NCI-H82 treated with DMSO at 0.1 percent for 48 hours (cell line): ENCODE measurements around the gene DMRTC2.
A peak's percentile ranks its signal among the peaks of the same experiment; 100 is the strongest.

ENCODE experiments used
- DNase-seq: peaks from one replicate; lab custom pipeline; 2025; ENCODE audit not compliant: unreplicated experiment; lab: John Stamatoyannopoulos, UW

Gene DMRTC2

DNA sequence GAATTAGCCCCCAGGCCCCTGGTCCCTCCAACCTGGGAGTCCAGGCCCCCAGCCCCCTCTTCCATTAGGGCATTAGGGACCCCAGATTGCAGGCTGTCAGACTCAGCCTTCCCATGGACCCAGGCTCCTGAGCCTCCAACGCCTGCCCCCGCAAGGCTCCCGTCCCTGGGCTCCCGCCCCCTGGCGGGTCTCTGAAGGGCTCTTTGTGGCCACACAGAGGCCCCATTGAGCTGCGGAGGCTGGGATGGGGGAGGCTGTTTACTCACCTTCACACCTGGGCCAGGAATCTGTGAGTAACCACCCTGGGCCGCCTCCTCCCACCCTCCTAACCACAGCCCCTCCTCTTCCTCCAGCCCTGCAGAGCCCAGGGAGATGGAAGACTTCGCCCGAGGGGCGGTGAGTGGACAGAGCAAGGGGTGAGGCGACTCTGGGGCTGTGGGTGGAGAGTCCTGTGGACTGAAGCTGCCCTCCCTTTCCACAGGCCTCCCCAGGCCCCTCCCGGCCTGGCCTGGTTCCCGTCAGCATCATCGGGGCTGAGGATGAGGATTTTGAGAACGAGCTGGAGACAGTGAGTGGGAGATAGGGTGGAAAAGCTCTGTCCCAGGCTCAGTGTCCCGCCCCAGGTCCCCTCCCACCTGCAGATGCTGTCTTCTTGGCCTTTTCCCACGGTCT, 43.0 kb downstream of the DMRTC2 start:
- DNase-seq = no peak

DNA sequence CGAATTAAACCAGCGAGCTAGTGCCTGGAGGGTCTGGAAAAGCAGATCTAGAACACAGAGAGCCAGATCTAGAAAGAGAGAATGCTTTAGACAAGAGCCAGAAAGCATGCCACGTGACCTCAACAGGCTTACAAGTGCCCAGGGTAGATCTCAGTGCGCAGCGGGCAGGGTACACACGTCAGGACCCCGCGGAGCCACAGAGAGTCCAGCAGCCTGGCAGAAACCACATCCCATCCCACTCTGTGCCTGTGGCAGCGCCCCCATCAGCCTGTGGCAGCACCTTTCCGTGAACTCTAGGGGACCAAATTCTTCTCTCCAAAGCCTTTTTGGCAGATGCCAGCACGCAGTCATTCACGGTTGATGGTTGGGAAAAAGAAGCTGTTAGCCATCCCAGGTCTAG, 44.1 kb downstream of the DMRTC2 start:
- DNase-seq = no peak

- DNase-seq = no peak
Measured at GRCh38 chr19:41889896-41890295, 45.1 kb downstream of the DMRTC2 start.

DNA sequence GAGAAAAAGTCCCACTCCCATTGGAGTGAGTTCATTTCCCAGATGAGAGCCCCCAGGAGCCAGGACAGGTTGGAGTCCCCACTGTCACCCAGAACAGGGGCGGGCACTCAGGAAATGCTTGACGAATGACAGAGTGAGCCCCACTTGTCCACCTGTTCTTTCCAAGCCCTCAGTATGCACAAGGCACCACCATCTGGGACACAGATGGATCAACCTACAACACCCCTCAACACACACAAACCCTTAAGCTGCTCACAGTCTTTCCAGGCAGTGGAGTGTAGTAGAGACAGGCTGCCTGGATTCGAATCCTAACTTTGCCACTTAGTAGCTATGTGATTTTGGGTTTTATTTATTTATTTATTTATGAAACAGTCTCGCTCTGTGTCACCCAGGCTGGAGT, 46.1 kb downstream of the DMRTC2 start:
- no peak for DNase-seq

DNA sequence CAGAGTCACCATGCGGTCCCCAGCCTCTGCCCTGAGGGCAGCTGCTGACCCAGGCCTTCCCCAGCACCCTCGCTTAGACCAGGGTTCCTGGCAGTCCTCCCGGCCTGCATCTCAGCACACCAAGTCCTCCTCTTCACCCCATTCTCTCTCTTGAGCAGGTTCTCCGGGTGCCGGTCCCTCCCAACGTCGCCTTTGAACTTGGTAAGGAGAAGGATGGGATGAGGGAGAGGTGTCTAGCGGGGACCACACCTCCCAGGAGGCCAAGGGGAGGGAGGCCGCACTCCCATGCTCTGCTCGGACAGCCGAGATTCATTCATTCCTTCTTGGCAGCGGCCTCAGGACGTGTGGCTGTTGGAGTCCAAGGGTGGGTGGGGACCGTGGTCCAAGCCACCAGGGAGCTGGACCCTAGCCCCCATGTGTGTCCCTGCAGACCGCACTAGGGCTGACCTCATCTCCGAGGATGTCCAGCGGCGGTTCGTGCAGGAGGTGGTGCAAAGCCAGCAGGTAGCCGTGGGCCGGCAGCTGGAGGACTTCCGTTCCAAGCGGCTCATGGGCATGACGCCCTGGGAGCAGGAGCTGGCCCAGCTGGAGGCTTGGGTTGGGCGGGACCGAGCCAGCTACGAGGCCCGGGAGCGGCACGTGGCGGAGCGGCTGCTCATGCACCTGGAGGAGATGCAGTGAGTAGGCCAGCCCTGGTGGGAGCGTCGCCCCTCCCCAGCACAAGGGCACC, 47.5 kb downstream of the DMRTC2 start:
- no peak for DNase-seq

GRCh38 chr19:41893899-41894298, 49.1 kb downstream of the DMRTC2 start:
- no peak for DNase-seq

GRCh38 chr19:41894350-41894749, 49.5 kb downstream of the DMRTC2 start:
- DNase-seq = no peak

DNA sequence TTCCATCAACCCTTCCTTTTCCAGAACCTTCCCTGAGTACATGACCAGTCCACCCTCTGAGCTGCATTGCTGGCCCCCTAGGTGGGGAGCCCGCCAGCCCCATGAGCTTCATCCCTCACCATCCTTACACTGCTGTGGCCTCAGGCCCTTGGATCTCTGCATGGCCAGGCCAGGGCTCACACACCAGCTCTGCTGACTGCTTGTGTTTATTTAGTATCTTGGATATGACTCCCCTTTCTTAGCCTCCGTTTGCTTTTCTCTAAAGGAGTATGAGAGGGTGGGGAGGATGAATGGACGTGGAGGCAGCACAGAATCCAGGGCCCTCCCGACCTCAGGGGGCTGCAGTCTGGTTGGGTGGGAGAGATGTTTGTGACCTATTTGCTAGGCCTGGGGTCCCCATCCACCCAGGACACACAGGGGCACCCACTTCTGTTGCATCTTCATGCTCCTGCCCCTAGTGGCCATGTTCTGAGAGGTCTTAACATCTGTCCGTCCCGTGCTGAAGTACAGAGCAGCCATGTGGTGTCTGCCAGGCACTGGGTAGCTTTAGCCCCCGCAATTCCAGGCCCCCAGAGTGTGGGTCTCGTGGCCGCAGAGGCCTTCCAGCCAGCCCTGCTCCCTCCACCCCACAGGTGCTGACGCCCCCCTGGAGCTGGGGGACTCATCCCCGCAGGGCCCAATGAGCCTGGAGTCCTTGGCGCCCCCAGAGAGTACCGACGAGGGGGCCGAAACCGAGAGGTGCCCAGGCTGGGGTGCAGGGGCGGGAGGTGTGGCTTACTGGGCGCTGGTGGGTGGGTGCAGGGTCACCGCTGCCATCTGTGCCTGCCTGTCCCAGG, 51.1 kb downstream of the DMRTC2 start:
- peak; percentile 15 for DNase-seq

GRCh38 chr19:41896581-41896942, 51.7 kb downstream of the DMRTC2 start:
- no peak for DNase-seq

DNA sequence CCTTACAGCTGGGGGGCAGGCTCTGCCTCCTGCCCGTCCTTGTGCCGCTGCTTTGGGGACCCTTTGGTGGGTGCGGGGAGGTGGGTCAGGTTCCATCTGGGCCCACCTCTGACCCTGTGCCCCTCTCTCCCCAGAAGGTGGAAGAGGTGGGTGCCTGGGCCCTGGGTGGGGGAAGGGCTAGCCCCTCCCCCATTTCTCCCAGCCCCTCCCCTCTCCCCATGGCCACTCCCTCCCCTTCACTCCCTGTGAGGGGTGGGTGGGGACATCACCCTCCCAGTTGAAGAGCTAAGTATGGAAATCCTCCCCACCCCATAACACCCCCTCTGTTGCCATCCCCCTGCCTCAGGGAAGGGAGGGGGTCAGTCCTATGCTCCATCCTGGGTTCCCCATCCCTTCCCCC, 52.3 kb downstream of the DMRTC2 start:
- DNase-seq = no peak

DNA sequence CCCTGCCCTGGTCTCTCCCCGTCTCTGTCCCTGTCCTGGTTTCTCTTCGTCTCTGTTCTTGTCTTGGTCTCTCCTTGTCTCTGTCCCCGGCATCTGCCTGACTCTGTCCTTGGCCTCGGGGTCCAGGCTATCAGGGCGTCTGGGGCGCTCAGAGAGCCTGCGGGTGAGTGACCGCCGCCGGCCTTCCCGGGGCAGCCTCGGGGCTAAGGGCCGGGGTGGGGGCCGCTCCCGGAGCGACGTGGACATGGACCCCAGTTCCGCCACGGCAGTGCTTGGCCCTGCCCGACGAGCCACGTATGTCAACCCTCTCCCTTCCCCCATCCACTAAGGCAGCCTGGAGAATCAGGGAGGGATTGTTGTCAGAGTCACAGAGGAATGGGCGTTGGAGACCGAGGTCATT, 53.0 kb downstream of the DMRTC2 start:
- no peak for DNase-seq

GRCh38 chr19:41898235-41898634, 53.4 kb downstream of the DMRTC2 start:
- no peak for DNase-seq
